Kidney tubule cell (primary cell): ENCODE measurements around the gene RASGRF2.

Experiments used
- DNase-seq: peaks from one replicate; pipeline ENCODE4 v3.0.0-alpha.2; 2018; ENCODE audit warnings: low spot score

Gene RASGRF2, protein sequence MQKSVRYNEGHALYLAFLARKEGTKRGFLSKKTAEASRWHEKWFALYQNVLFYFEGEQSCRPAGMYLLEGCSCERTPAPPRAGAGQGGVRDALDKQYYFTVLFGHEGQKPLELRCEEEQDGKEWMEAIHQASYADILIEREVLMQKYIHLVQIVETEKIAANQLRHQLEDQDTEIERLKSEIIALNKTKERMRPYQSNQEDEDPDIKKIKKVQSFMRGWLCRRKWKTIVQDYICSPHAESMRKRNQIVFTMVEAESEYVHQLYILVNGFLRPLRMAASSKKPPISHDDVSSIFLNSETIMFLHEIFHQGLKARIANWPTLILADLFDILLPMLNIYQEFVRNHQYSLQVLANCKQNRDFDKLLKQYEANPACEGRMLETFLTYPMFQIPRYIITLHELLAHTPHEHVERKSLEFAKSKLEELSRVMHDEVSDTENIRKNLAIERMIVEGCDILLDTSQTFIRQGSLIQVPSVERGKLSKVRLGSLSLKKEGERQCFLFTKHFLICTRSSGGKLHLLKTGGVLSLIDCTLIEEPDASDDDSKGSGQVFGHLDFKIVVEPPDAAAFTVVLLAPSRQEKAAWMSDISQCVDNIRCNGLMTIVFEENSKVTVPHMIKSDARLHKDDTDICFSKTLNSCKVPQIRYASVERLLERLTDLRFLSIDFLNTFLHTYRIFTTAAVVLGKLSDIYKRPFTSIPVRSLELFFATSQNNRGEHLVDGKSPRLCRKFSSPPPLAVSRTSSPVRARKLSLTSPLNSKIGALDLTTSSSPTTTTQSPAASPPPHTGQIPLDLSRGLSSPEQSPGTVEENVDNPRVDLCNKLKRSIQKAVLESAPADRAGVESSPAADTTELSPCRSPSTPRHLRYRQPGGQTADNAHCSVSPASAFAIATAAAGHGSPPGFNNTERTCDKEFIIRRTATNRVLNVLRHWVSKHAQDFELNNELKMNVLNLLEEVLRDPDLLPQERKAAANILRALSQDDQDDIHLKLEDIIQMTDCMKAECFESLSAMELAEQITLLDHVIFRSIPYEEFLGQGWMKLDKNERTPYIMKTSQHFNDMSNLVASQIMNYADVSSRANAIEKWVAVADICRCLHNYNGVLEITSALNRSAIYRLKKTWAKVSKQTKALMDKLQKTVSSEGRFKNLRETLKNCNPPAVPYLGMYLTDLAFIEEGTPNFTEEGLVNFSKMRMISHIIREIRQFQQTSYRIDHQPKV (N-terminal part only)

GRCh38 chr5:80959768-80960442, at the start of gene RASGRF2:
Gene RASGRF2, plus strand, starts transcription at chr5:80960363. Its CDS starts 376 bp downstream, at chr5:80960739.
- peak; percentile 62 for DNase-seq

DNA sequence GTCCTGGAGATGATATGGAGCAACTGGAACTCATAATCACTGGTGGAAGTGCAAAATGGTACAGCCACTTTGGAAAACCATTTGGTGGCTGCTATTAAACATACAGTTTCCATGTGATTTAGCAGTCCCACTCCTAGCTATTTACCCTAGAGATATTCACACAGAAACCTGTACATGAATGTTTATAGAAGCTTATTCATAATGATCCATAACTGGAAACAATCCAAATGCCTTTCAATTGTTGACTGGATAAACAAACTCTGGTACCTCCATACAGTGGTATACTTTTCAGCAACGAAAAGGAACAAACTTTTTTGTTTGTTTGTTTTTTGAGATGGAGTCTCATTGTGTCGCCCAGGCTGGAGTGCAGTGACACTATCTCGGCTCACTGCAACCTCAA, 47.7 kb upstream of the RASGRF2 start:
- no peak for DNase-seq

- no peak for DNase-seq
These were observed 44.4 kb upstream of the RASGRF2 start for GRCh38 chr5:80915716-80916115.

DNA sequence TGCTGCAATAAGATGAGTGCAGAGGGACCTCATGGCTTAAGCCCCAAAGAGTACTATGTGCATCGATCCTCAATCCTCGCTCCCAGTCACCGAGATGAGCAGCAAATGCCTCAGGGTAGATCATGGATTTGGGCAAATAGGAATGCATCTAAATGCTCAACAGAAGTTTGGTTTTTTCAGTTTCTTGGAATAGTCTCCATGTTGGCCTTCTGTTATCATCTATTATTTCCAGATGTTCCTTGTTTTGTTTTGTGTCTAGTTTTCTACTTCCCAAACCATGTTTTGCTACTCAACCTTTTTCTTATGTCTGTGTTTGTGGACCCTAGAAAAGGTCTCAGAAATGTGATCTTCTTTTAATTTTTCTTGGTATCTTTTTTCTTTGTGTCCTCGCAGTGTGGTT, 43.5 kb upstream of the RASGRF2 start:
- no peak for DNase-seq

DNA sequence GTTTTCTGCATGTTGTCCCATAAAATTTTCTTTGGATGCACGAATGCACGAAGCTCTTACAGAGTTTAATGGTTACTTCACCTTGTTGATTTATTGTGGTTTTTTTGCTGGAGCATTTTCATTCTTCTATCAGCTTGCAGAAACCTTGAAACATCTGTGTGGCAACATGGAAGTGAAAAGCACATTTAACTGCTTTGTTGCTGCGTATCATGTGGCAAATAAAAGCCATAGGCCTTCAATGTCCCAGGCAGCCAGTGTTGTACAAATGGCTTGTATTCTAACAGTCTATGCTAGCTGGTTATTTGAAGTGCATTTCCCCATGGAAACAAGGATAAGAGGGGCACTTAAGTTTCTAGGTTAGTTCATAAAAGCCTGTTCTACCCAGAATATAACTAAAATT, 42.5 kb upstream of the RASGRF2 start:
- DNase-seq, result no peak

DNA sequence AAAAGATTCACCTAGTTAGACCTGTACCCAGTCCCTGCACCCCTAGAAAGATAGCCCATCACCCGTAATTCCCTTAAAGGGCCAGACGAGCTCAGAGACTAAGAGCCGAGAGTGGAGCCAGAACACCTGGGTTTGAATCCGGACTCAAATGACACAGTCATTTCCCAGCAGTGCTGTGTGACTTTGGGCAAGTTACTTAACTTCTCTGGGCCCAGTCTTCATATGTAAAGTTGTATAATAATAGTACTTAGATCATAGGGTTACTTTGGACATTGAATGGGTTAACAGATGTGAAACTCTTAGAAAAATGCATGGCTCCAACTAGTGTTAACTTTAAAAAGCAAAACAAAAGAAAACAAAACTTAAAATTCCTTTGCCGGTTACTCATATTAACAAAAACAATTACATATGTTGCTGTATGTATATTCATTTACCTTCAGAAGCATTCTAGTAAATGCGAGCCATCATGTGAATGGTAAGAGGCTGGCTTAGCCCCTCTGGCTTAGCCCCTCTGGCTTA, 40.4 kb upstream of the RASGRF2 start:
- no peak for DNase-seq

DNA sequence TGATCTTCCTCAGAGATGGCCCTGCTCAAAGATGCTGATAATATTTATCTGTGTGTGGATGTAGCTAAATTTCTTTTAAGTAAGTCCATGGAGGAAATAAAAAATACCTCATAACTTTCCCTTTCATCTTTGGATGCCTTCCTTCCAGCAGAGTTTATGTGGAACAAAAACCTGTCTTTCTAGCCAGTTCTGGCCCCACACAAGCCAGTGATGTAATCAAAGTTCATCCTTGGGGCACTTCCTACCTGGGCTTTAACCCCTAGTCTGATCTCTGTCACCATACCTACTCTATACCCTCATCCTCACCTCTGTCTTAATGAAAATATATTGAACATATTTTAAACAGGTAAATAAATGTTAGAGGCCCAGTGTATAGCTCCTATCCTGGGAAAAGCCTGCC, 39.8 kb upstream of the RASGRF2 start:
- DNase-seq, result no peak

DNA sequence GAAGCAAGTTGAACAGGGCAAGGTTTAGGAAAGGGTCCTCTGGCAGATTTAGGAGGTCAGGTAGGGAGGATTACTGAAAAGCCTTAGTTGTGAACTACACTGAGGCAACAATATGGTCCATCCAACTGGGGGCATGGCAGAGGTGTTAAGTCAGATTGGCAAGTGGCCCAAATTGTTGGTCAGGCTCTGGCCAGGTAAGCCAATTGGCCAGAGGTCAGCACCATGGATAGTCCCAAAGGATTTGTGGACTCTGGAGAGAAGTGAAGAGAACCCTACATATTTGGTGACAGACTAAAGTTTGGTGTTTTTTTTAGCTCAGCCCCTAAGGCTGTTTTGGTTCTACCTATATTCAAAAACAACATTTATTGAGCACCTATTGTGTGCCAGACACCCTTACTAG, 39.1 kb upstream of the RASGRF2 start:
- no peak for DNase-seq

- DNase-seq, result no peak
These were observed 34.2 kb upstream of the RASGRF2 start for GRCh38 chr5:80925931-80926330.

DNA sequence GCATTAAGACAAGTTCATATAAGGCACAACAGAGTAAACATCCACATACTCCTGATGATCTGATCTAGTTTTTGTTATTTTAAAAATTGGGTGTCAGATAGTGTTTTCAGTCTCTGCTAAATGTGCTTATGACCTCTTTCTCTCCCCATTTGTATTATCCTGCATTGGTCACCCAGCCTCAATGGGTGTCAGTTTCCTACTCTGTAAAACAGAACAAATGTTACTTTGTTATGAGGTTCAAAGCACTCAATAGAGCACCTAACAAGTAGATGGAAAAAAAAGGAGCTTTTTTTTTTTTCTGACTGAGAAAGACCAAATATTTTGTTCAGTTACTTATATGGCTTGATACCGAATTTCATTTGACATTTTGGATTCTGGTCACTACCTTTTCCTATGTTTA, 33.6 kb upstream of the RASGRF2 start:
- no peak for DNase-seq

DNA sequence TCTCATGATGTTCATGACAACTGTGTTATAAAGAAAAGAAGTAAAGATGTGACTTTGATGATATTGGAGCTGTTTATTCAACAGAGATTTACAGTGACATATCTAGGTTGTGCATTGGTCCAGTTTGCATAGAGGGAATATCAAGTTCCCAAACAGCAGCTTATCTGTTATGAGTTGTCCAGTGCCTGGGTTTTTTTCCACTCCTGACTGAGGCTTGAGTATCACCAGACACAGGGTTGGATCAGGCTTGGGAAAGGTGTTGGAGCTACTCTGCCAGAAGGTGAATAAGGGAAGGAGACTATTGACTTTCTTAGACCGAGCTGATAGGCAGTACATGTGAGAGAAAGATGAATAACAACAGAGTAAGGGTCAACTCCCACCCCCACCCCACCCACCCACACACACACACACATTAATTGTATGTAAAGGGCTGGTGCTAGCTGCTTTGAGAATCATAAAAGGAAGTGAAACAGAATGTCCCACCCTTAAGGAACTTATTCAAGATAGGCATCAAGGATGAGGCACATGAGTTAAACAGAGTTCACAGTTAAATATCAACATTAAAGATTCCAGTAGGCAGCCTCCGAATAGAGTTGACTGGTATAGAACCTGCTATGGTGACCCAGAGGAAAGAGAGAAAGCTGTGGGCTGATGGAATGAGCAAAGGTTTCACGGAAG, 33.0 kb upstream of the RASGRF2 start:
- DNase-seq, result no peak

DNA sequence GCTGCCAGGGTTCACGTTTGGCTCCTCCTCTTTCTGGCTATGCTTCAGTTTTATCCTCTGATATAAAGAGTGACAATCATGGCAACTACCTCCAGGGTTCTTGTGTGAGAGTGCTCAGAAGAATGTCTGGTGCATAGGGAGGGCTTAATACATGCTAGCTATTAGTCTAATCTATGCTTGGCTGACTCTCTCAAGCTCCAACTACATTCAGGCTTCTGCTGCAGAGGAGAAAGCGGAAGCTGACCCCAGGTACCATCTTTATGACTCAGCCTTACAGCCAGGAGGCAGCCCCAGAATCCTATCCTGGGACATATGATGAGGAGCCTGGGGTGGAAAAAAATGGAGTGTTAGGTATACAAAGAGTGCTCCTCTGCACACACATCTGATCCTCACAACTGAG, 32.1 kb upstream of the RASGRF2 start:
- peak; percentile 17 for DNase-seq

- DNase-seq, result no peak
These were observed 29.2 kb upstream of the RASGRF2 start for GRCh38 chr5:80930940-80931339.

DNA sequence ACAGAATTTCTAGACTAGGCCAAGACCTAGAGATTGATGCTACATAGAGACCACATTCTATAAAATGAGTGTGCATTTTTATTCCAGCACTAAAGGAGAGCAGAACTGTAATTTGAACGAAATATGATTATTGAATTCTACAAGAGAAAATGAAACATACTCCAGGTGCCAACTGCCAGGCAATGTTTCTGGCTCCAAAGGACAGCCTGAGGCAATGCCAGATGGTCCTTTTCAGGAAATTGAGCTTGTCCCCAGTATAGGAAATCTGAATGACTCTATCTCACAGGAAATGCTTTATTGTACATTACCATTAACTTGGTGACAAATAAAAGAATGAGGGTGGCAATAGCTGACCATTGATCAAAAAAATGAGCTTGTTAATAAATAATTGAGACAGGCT, 28.8 kb upstream of the RASGRF2 start:
- DNase-seq, result no peak

GRCh38 chr5:80933036-80933435, 27.1 kb upstream of the RASGRF2 start:
- no peak for DNase-seq

- DNase-seq, result no peak
These were observed 25.4 kb upstream of the RASGRF2 start for GRCh38 chr5:80934751-80935150.

GRCh38 chr5:80935811-80936385, 24.3 kb upstream of the RASGRF2 start:
- no peak for DNase-seq

DNA sequence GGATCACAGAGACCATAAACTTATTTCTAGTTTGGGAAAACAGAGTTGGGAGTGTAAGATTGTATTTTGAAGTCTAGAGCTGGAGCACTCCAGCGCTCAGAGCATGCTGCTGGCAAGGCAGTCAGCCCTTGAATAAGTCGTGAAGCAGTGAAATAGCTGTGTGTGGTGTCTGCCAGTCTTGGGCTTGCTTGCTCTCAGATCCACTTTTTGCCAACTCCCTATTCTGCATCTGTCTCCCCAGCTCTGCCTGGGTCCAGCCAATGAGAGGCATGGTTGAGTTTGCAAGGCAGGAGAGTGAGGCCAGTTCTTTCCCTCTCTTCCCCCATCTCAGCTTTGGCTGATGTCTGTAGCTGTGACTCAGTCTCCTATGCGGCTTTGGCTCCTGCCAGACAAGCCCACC, 23.3 kb upstream of the RASGRF2 start:
- no peak for DNase-seq

- no peak for DNase-seq
These were observed 22.4 kb upstream of the RASGRF2 start for GRCh38 chr5:80937584-80938356.

DNA sequence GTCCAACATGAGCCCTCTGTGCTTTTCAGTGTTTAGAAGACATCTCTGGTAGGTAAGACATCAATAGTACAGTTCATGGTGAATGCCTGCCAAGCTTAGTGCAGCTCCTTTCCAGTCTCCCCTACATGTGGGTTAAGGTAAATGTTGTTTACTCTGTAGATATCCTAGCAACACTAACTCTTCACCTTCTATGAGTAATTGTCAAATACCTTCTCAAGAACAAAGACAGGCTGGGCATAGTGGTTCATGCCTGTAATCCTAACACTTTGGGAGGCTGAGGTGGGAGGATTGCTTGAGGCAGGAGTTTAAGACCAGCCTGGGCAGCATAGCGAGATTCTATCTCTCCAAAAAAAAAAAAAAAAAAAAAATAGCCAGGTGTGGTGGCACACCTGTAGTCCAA, 18.7 kb upstream of the RASGRF2 start:
- DNase-seq, result peak; percentile 30
